IMR-90 (cell line): Measurements from ENCODE around the gene LMO4. TPM values are rescaled to one million over a fixed set of nuclear protein-coding genes. Genes with fewer than 3 reads are reported as not detected.

Experiments
- ATAC-seq: fragments of 200-7000 bp; cut with Tn5 transposase; 2 replicates; pipeline ENCODE4 v1.9.1; 2020; ENCODE audit warnings: low read depth, mild to moderate bottlenecking, moderate library complexity
- BruUV-seq: library from RNA; stranded (reverse); fragments of 400-500 nt; replicated peaks from 2 replicates; lab custom pipeline; 2021; lab: Mats Ljungman, UMichigan
- CTCF ChIA-PET: fragments of 300-600 bp; formaldehyde crosslinking; extraction: SDS; loops from one replicate; lab custom pipeline; 2021; ENCODE audit warnings: antibody characterized with exemption; lab: Yijun Ruan, JAX
- POLR2A ChIA-PET: fragments of 300-600 bp; sonication (Branson Sonifier 250); formaldehyde crosslinking; loops from one replicate; lab custom pipeline; 2022; ENCODE audit warnings: antibody characterized with exemption; ENCODE audit not compliant: unreplicated experiment; lab: Charles Lee
- DNase-seq: peaks from one replicate; pipeline ENCODE4 v3.0.0; 2013
- H2AFZ ChIP-seq: replicated peaks from 2 replicates; pipeline ENCODE3; 2013; ENCODE audit warnings: low read length, mild to moderate bottlenecking; ENCODE audit not compliant: poor library complexity
- H2AK5ac ChIP-seq: 2 replicates; pipeline ENCODE4 v1.6.1; 2013; ENCODE audit warnings: low read depth, low read length, inconsistent platforms
- H2AK9ac ChIP-seq: replicated peaks from 2 replicates; pipeline ENCODE3; 2013; ENCODE audit warnings: mild to moderate bottlenecking, low read depth, low read length, moderate library complexity; ENCODE audit not compliant: poor library complexity
- H2BK120ac ChIP-seq: 2 replicates; pipeline ENCODE4 v1.6.1; 2013; ENCODE audit warnings: low read depth, low read length, inconsistent platforms
- H2BK15ac ChIP-seq: 3 replicates; pipeline ENCODE4 v1.6.1; 2013; ENCODE audit warnings: low read depth, low read length, inconsistent platforms
- H2BK20ac ChIP-seq: 2 replicates; pipeline ENCODE4 v1.6.1; 2013; ENCODE audit warnings: low read depth, mild to moderate bottlenecking, inconsistent platforms, low read length, moderate library complexity
- H2BK5ac ChIP-seq: 2 replicates; pipeline ENCODE4 v1.6.1; 2013; ENCODE audit warnings: mild to moderate bottlenecking, low read depth, low read length, inconsistent platforms; ENCODE audit not compliant: poor library complexity, severe bottlenecking
- H3K14ac ChIP-seq: replicated peaks from 2 replicates; pipeline ENCODE4 v1.6.1; 2013; ENCODE audit warnings: low read depth, low read length, inconsistent platforms
- H3K18ac ChIP-seq: 2 replicates; pipeline ENCODE4 v1.6.1; 2013; ENCODE audit warnings: low read depth, low read length, control low read depth
- H3K23ac ChIP-seq: 2 replicates; pipeline ENCODE4 v1.6.1; 2013; ENCODE audit warnings: low read depth, low read length, inconsistent platforms
- H3K27ac ChIP-seq: 2 replicates; pipeline ENCODE4 v1.5.1; 2013; ENCODE audit warnings: mild to moderate bottlenecking, control low read depth, low read length; ENCODE audit not compliant: insufficient read depth
- H3K27me3 ChIP-seq: 2 replicates; pipeline ENCODE4 v1.6.1; 2013; ENCODE audit warnings: low read length; ENCODE audit not compliant: control insufficient read depth, insufficient read depth
- H3K36me3 ChIP-seq: 2 replicates; pipeline ENCODE4 v1.6.1; 2013; ENCODE audit warnings: low read length, mixed read lengths; ENCODE audit not compliant: control insufficient read depth, insufficient read depth
- H3K4ac ChIP-seq: 2 replicates; pipeline ENCODE4 v1.6.1; 2013; ENCODE audit warnings: low read depth, low read length, inconsistent platforms
- H3K4me1 ChIP-seq: 2 replicates; pipeline ENCODE4 v1.6.1; 2013; ENCODE audit warnings: low read length, mixed read lengths; ENCODE audit not compliant: control insufficient read depth, insufficient read depth
- H3K4me2 ChIP-seq: 2 replicates; pipeline ENCODE4 v1.6.1; 2013; ENCODE audit warnings: low read depth, mild to moderate bottlenecking, control low read depth, low read length, moderate library complexity
- H3K4me3 ChIP-seq: 2 replicates; pipeline ENCODE4 v1.5.1; 2013; ENCODE audit warnings: low read depth, mild to moderate bottlenecking, control low read depth, low read length, moderate library complexity; ENCODE audit not compliant: insufficient read depth
- H3K56ac ChIP-seq: 2 replicates; pipeline ENCODE4 v1.6.1; 2013; ENCODE audit warnings: low read length, inconsistent platforms; ENCODE audit not compliant: insufficient read depth; ENCODE audit errors: extremely low read depth
- H3K79me1 ChIP-seq, 2 experiments: 2 replicates each; pipeline ENCODE4 v1.6.1; 2013; ENCODE audit warnings: low read length in 2 of 2, inconsistent platforms in 1 of 2, low read depth in 1 of 2
- H3K9ac ChIP-seq: 2 replicates; pipeline ENCODE4 v1.6.1; 2013; ENCODE audit warnings: low read depth, low read length, control low read depth
- H3K9me1 ChIP-seq: 2 replicates; pipeline ENCODE4 v1.6.1; 2013; ENCODE audit warnings: low read length, inconsistent platforms; ENCODE audit not compliant: insufficient read depth
- H3K9me3 ChIP-seq: 2 replicates; pipeline ENCODE4 v1.6.1; 2013; ENCODE audit warnings: low read length; ENCODE audit not compliant: control insufficient read depth, insufficient read depth
- H4K20me1 ChIP-seq: 2 replicates; pipeline ENCODE4 v1.6.1; 2013; ENCODE audit warnings: low read length, inconsistent platforms; ENCODE audit not compliant: insufficient read depth
- H4K5ac ChIP-seq: 2 replicates; pipeline ENCODE4 v1.6.1; 2013; ENCODE audit warnings: mild to moderate bottlenecking, low read depth, low read length, control low read depth
- H4K8ac ChIP-seq, 2 experiments: 2 replicates each; pipeline ENCODE4 v1.6.1; 2013; ENCODE audit warnings: low read depth in 2 of 2, low read length in 2 of 2, control low read depth in 1 of 2, inconsistent platforms in 1 of 2
- H4K91ac ChIP-seq: 2 replicates; pipeline ENCODE4 v1.6.1; 2013; ENCODE audit warnings: low read depth, low read length, inconsistent platforms; ENCODE audit not compliant: insufficient read depth
- CHD1 ChIP-seq: IDR thresholded peaks from 2 replicates; pipeline ENCODE4 v1.6.1; 2012; ENCODE audit warnings: low read depth, low read length, improper control_type of control experiment
- FOS ChIP-seq: fragments of 150-350 bp; IDR thresholded peaks from 2 replicates; pipeline ENCODE4 v1.6.1; 2016; ENCODE audit warnings: low read depth, low read length
- MAFK ChIP-seq: IDR thresholded peaks from 2 replicates; pipeline ENCODE4 v1.6.1; 2012; ENCODE audit warnings: low read depth, low read length, improper control_type of control experiment
- MAZ ChIP-seq: IDR thresholded peaks from 2 replicates; pipeline ENCODE4 v1.6.1; 2012; ENCODE audit warnings: low read depth, mild to moderate bottlenecking, low read length, improper control_type of control experiment, moderate library complexity, borderline replicate concordance
- MXI1 ChIP-seq: IDR thresholded peaks from 2 replicates; pipeline ENCODE4 v1.6.1; 2012; ENCODE audit warnings: low read depth, mild to moderate bottlenecking, low read length, moderate library complexity, borderline replicate concordance
- POLR2A ChIP-seq: IDR thresholded peaks from 2 replicates; pipeline ENCODE4 v1.6.1; 2012; ENCODE audit warnings: mild to moderate bottlenecking, low read depth, low read length
- RAD21 ChIP-seq: IDR thresholded peaks from 2 replicates; pipeline ENCODE4 v1.6.1; 2012; ENCODE audit warnings: low read length, improper control_type of control experiment
- RCOR1 ChIP-seq: IDR thresholded peaks from 2 replicates; pipeline ENCODE4 v1.6.1; 2012; ENCODE audit warnings: mild to moderate bottlenecking, low read length, improper control_type of control experiment; ENCODE audit not compliant: insufficient replicate concordance
- RFX5 ChIP-seq: IDR thresholded peaks from 2 replicates; pipeline ENCODE4 v1.8.0; 2012; ENCODE audit warnings: low read depth, mild to moderate bottlenecking, low read length, moderate library complexity
- USF2 ChIP-seq: fragments of 150-350 bp; IDR thresholded peaks from 2 replicates; pipeline ENCODE4 v1.6.1; 2017; ENCODE audit warnings: mild to moderate bottlenecking, antibody characterized with exemption, low read length, low read depth
- WGBS, 2 experiments: methylation state at CpG; one replicate each; pipeline versions ENCODE4 v1.1.5 to v1.1.7; 2013; ENCODE audit warnings: missing lambda C conversion rate in 2 of 2; ENCODE audit not compliant: insufficient read length in 1 of 2; ENCODE audit errors: extremely low coverage in 2 of 2; 5-methylcytosine and 5-hydroxymethylcytosine counted together
- dilution Hi-C: fragments of 300-500 bp; cut with HindIII; formaldehyde crosslinking; loops from one replicate; pipeline ENCODE4 v1.14.3; 2018; ENCODE audit warnings: low sequenced_read_pairs; ENCODE audit not compliant: unreplicated experiment
- in situ Hi-C: fragments of 300-500 bp; cut with MboI; formaldehyde crosslinking; loops from 3 replicates; pipeline ENCODE4 v1.14.3; 2019; ENCODE audit warnings: low sequenced_read_pairs, inconsistent platforms, mixed read lengths
- intact Hi-C: fragments of 100-400 bp; cut with micrococcal nuclease; formaldehyde crosslinking; loops from 2 replicates; pipeline ENCODE4 v1.10.0; 2022
- polyA plus RNA-seq, 3 experiments: library from polyadenylated mRNA; depleted of rRNA; stranded (reverse); fragments of >200 nt; gene quantifications; 2 replicates each; pipeline ENCODE4 v1.2.3, GENCODE V29; 2012; ENCODE audit warnings: low replicate concordance in 1 of 3
- total RNA-seq: library from RNA; depleted of rRNA; stranded (reverse); fragments of >200 nt; gene quantifications from 2 replicates; pipeline ENCODE4 v1.2.3, GENCODE V29; 2012

Gene LMO4
- total and polyA plus RNA-seq, 2 of the 4 experiments (the other 2 are of a cell fraction): 98.9 to 109 TPM

- dilution Hi-C loops: no loop called here
- POLR2A ChIA-PET: no interaction called here
Measured at GRCh38 chr1:87314091-87314490, 14.6 kb upstream of the LMO4 start.

More at GRCh38 chr1:87314091-87314490, 14.6 kb upstream of the LMO4 start:
- Histone ChIP-seq H3K18ac (no peak overlapping the region), H3K79me1 (no peaks in the 10 kb centered on the region), H3K23ac (no peak overlapping the region), H3K27ac (no peak overlapping the region), H3K27me3 (peaks cover 12% of the 10 kb centered on the region), H4K91ac (no peak overlapping the region), H3K9ac (no peak overlapping the region), H2AFZ (no peak overlapping the region), H3K4me1 (no peaks in the 10 kb centered on the region), H3K9me3 (no peaks in the 10 kb centered on the region), H4K20me1 (no peaks in the 10 kb centered on the region), H3K9me1 (no peaks in the 10 kb centered on the region), H3K14ac (no peak overlapping the region), H2BK15ac (no peak overlapping the region), H2BK5ac (no peak overlapping the region), H3K4me2 (no peak overlapping the region), H3K36me3 (no peaks in the 10 kb centered on the region), H2BK120ac (no peak overlapping the region), H3K56ac (no peak overlapping the region), H3K4me3 (no peak overlapping the region), H4K8ac (no peak overlapping the region), H2AK9ac (no peak overlapping the region), H4K5ac (no peak overlapping the region), H3K4ac (no peak overlapping the region), H2AK5ac (no peak overlapping the region), H2BK20ac (no peak overlapping the region)
- no peak for TF ChIP-seq RCOR1
- TF ChIP-seq CHD1: no peak
- TF ChIP-seq USF2: no peak
- no peak for TF ChIP-seq FOS
- TF ChIP-seq RFX5: no peak
- TF ChIP-seq MXI1: no peak
- TF ChIP-seq POLR2A: no peak
- no peak for TF ChIP-seq MAFK
- TF ChIP-seq MAZ: no peak
- no peak for TF ChIP-seq RAD21
- no peak for ATAC-seq
- CTCF ChIA-PET: no interaction called here
- DNase-seq: no peak
- in situ Hi-C loops: no loop called here
- no CpG with 5 or more reads among the region's 6 CpGs for WGBS, 2 experiments
- intact Hi-C loops: no loop called here
- BruUV-seq: no TSS peak
